ENCODE data around the gene NAPG.
"Not testable (repeated sequence)": the region's sequence is repeated elsewhere in the genome, so short reads cannot be mapped to it uniquely, and the experiment has no call there.

Gene NAPG

DNA sequence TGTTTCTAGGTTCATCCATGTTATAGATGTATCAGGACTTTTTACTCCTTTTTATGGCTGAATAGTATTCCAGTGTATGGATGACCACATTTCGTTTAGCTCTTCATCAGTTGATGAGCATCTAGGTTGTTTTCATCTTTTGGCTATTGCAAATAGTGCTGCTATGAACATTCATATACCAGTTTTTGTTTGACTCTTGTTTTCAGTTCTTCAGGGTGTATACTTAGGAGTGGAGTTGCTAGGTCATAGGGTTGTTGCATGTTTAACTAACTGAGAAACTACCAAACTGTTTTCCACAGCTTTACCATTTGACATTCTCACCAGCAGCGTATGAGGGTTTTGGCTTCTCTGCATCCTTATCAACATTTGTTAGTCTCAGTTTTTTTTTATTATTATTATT is 25.8 kb upstream of the NAPG start:
- Histone ChIP-seq H3K4me3 (ENCODE audit: low read length, poor library complexity, severe bottlenecking) (no peak overlapping the region), H3K9me3 (ENCODE audit: insufficient read depth, low read depth, low read length) (no peaks in the 10 kb centered on the region; the same call in 1 of the 2 replicates), H2AFZ (ENCODE audit: low read length) (no peak overlapping the region), H3F3A (ENCODE audit: low read depth) (no peaks in the 10 kb centered on the region), H3K27me3 (ENCODE audit: insufficient read depth, low read length, poor library complexity, severe bottlenecking) (peaks cover 7% of the 10 kb centered on the region), H3K9ac (ENCODE audit: low read depth, low read length, poor library complexity, severe bottlenecking) (no peak overlapping the region), H3K4me1 (ENCODE audit: insufficient read depth, low read length, poor library complexity, severe bottlenecking) (peaks cover 15% of the 10 kb centered on the region), H3K4me2 (ENCODE audit: low read depth, low read length, poor library complexity, severe bottlenecking) (no peak overlapping the region), H3K79me2 (ENCODE audit: insufficient read depth, low read length) (no peaks in the 10 kb centered on the region), H3K36me3 (ENCODE audit: insufficient read depth, low read length) (no peaks in the 10 kb centered on the region), H3K9me2 (replicated peaks; ENCODE audit: low read depth, low read length) (no peaks in the 10 kb centered on the region), H4K20me1 (ENCODE audit: insufficient read depth, low read length, poor library complexity, severe bottlenecking) (no peaks in the 10 kb centered on the region)
- TF ChIP-seq, protein P1, sequence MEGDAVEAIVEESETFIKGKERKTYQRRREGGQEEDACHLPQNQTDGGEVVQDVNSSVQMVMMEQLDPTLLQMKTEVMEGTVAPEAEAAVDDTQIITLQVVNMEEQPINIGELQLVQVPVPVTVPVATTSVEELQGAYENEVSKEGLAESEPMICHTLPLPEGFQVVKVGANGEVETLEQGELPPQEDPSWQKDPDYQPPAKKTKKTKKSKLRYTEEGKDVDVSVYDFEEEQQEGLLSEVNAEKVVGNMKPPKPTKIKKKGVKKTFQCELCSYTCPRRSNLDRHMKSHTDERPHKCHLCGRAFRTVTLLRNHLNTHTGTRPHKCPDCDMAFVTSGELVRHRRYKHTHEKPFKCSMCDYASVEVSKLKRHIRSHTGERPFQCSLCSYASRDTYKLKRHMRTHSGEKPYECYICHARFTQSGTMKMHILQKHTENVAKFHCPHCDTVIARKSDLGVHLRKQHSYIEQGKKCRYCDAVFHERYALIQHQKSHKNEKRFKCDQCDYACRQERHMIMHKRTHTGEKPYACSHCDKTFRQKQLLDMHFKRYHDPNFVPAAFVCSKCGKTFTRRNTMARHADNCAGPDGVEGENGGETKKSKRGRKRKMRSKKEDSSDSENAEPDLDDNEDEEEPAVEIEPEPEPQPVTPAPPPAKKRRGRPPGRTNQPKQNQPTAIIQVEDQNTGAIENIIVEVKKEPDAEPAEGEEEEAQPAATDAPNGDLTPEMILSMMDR (conservative IDR thresholded peaks at IDR 0.05; ENCODE audit: low read length): no peak
- TF ChIP-seq EZH2phosphoT487 (IDR thresholded peaks at IDR 0.05; ENCODE audit: borderline replicate concordance): no peak

DNA sequence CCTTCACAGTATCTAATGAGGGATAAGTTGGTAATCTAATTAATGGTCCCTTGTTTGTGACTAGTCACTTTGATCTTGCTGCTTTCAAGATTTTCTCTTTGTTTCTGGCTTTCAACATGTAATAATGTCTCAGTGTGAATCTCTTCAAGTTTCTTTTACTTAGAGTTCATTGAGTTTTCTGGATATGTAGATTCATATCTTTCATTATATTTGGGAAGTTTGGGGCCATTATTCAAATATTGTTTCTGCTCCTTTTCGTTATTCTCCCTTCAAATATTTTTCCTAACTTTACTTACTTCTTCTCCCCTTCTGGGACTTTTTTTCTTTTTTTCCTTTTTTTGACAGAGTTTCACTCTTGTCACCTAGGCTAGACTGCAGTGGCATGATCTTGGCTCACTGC is 21.1 kb upstream of the NAPG start:
- Histone ChIP-seq H3K9me2 (replicated peaks; ENCODE audit: low read depth, low read length) (no peaks in the 10 kb centered on the region), H4K20me1 (ENCODE audit: insufficient read depth, low read length, poor library complexity, severe bottlenecking) (no peaks in the 10 kb centered on the region), H3K9ac (ENCODE audit: low read depth, low read length, poor library complexity, severe bottlenecking) (no peak overlapping the region), H3K79me2 (ENCODE audit: insufficient read depth, low read length) (no peaks in the 10 kb centered on the region), H3F3A (ENCODE audit: low read depth) (no peaks in the 10 kb centered on the region), H3K4me1 (ENCODE audit: insufficient read depth, low read length, poor library complexity, severe bottlenecking) (no peaks in the 10 kb centered on the region), H3K9me3 (ENCODE audit: insufficient read depth, low read depth, low read length) (peaks cover 6% of the 10 kb centered on the region; the same call in 1 of the 2 replicates), H2AFZ (ENCODE audit: low read length) (no peak overlapping the region), H3K4me2 (ENCODE audit: low read depth, low read length, poor library complexity, severe bottlenecking) (no peak overlapping the region), H3K4me3 (ENCODE audit: low read length, poor library complexity, severe bottlenecking) (no peak overlapping the region), H3K27me3 (ENCODE audit: insufficient read depth, low read length, poor library complexity, severe bottlenecking) (peaks cover 7% of the 10 kb centered on the region), H3K36me3 (ENCODE audit: insufficient read depth, low read length) (no peaks in the 10 kb centered on the region)
- TF ChIP-seq, protein P1 (conservative IDR thresholded peaks at IDR 0.05; ENCODE audit: low read length): no peak

DNA sequence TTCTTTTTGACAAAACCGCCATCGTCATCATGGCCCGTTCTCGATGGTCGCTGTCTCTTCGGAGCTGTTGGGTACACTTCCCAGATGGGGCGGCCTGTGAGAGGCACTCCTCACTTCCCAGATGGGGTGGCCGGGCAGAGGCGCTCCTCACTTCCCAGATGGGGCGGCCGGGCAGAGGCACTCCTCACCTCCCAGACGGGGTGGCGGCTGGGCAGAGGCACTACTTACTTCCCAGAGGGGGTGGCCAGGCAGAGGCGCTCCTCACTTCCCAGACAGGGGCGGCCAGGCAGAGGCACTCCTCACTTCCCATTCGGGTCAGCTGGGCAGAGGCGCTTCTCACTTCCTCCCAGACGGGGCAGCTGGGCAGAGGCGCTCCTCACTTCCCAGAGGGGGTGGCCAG is 19.9 kb upstream of the NAPG start:
- not testable (repeated sequence) for H3K79me2 ChIP-seq (ENCODE audit: insufficient read depth, low read length); H3K9me2 ChIP-seq (replicated peaks; ENCODE audit: low read depth, low read length); H4K20me1 ChIP-seq (ENCODE audit: insufficient read depth, low read length, poor library complexity, severe bottlenecking); H3K9me3 ChIP-seq (ENCODE audit: insufficient read depth, low read depth, low read length); H3K4me2 ChIP-seq (ENCODE audit: low read depth, low read length, poor library complexity, severe bottlenecking); H3K4me3 ChIP-seq (ENCODE audit: low read length, poor library complexity, severe bottlenecking); H3K4me1 ChIP-seq (ENCODE audit: insufficient read depth, low read length, poor library complexity, severe bottlenecking); H3K36me3 ChIP-seq (ENCODE audit: insufficient read depth, low read length); H3F3A ChIP-seq (ENCODE audit: low read depth); H2AFZ ChIP-seq (ENCODE audit: low read length); H3K9ac ChIP-seq (ENCODE audit: low read depth, low read length, poor library complexity, severe bottlenecking); H3K27me3 ChIP-seq (ENCODE audit: insufficient read depth, low read length, poor library complexity, severe bottlenecking)

DNA sequence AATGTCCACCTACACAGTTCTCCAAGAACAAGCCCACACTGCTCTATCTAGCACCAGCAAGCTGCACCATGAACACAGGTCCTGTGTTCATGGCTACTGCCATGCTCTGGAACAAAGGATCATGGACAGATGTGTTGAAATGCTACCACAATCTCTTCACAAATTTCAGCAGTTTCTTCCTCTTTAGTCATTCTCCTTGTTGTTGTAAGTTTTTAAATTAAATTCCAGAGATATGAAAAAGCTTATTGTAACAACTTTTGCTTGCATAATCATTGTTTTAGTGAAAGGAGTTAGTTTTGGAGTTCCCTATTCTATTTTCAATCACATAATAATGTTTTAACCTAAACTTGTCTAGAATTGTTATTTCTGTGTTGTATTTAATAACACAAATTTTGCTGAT is 17.2 kb upstream of the NAPG start:
- Histone ChIP-seq H3K9me2 (replicated peaks; ENCODE audit: low read depth, low read length) (no peaks in the 10 kb centered on the region), H3K4me1 (ENCODE audit: insufficient read depth, low read length, poor library complexity, severe bottlenecking) (no peaks in the 10 kb centered on the region), H3F3A (ENCODE audit: low read depth) (no peaks in the 10 kb centered on the region), H3K9me3 (ENCODE audit: insufficient read depth, low read depth, low read length) (peaks cover 6% of the 10 kb centered on the region; the same call in 1 of the 2 replicates), H3K27me3 (ENCODE audit: insufficient read depth, low read length, poor library complexity, severe bottlenecking) (no peaks in the 10 kb centered on the region), H4K20me1 (ENCODE audit: insufficient read depth, low read length, poor library complexity, severe bottlenecking) (no peaks in the 10 kb centered on the region), H3K4me2 (ENCODE audit: low read depth, low read length, poor library complexity, severe bottlenecking) (no peak overlapping the region), H3K4me3 (ENCODE audit: low read length, poor library complexity, severe bottlenecking) (no peak overlapping the region), H3K9ac (ENCODE audit: low read depth, low read length, poor library complexity, severe bottlenecking) (no peak overlapping the region), H3K36me3 (ENCODE audit: insufficient read depth, low read length) (no peaks in the 10 kb centered on the region), H3K79me2 (ENCODE audit: insufficient read depth, low read length) (no peaks in the 10 kb centered on the region), H2AFZ (ENCODE audit: low read length) (no peak overlapping the region)
- no peak for TF ChIP-seq EZH2phosphoT487 (IDR thresholded peaks at IDR 0.05; ENCODE audit: borderline replicate concordance)
- TF ChIP-seq, protein P1 (conservative IDR thresholded peaks at IDR 0.05; ENCODE audit: low read length): no peak
